ENCODE data around the gene RCAN1.

RCAN1 gene

GRCh38 chr21:34580181-34580700, 34.7 kb downstream of the RCAN1 start:
- H3K9me3 ChIP-seq (ENCODE audit: severe bottlenecking): no peaks in the 10 kb centered on the region
- no peak for DNase-seq
- no peak for TF ChIP-seq CTCF (IDR thresholded peaks at IDR 0.05; ENCODE audit: low read depth, low read length)
- no peaks in the 10 kb centered on the region for H3K36me3 ChIP-seq
- no peak overlapping the region for H3K27ac ChIP-seq
- no peak overlapping the region for H3K4me3 ChIP-seq (ENCODE audit: low read depth, low read length)
- H3K27me3 ChIP-seq (ENCODE audit: insufficient read depth, low read depth, severe bottlenecking): no peaks in the 10 kb centered on the region

- DNase-seq: no peak
- H3K27ac ChIP-seq: no peak overlapping the region
- no peak for TF ChIP-seq CTCF (IDR thresholded peaks at IDR 0.05; ENCODE audit: low read depth, low read length)
- no peaks in the 10 kb centered on the region for H3K36me3 ChIP-seq
- no peaks in the 10 kb centered on the region for H3K9me3 ChIP-seq (ENCODE audit: severe bottlenecking)
- no peaks in the 10 kb centered on the region for H3K27me3 ChIP-seq (ENCODE audit: insufficient read depth, low read depth, severe bottlenecking)
- no peak overlapping the region for H3K4me3 ChIP-seq (ENCODE audit: low read depth, low read length)
These were observed 35.5 kb downstream of the RCAN1 start for GRCh38 chr21:34579411-34579810.

- H3K27me3 ChIP-seq (ENCODE audit: insufficient read depth, low read depth, severe bottlenecking): no peaks in the 10 kb centered on the region
- TF ChIP-seq CTCF (IDR thresholded peaks at IDR 0.05; ENCODE audit: low read depth, low read length): no peak
- no peaks in the 10 kb centered on the region for H3K9me3 ChIP-seq (ENCODE audit: severe bottlenecking)
- no peak overlapping the region for H3K4me3 ChIP-seq (ENCODE audit: low read depth, low read length)
- no peak for DNase-seq
- no peaks in the 10 kb centered on the region for H3K36me3 ChIP-seq
- H3K27ac ChIP-seq: no peak overlapping the region
These were observed 38.8 kb downstream of the RCAN1 start for GRCh38 chr21:34576041-34576511.

- no peaks in the 10 kb centered on the region for H3K36me3 ChIP-seq
- no peak overlapping the region for H3K27ac ChIP-seq
- TF ChIP-seq CTCF (IDR thresholded peaks at IDR 0.05; ENCODE audit: low read depth, low read length): no peak
- no peaks in the 10 kb centered on the region for H3K27me3 ChIP-seq (ENCODE audit: insufficient read depth, low read depth, severe bottlenecking)
- no peaks in the 10 kb centered on the region for H3K9me3 ChIP-seq (ENCODE audit: severe bottlenecking)
- H3K4me3 ChIP-seq (ENCODE audit: low read depth, low read length): no peak overlapping the region
- no peak for DNase-seq
These were observed 40.0 kb downstream of the RCAN1 start for GRCh38 chr21:34574601-34575529.

- DNase-seq: no peak
- Histone ChIP-seq H3K9me3 (ENCODE audit: severe bottlenecking) (no peaks in the 10 kb centered on the region), H3K36me3 (no peaks in the 10 kb centered on the region), H3K4me3 (ENCODE audit: low read depth, low read length) (no peak overlapping the region), H3K27me3 (ENCODE audit: insufficient read depth, low read depth, severe bottlenecking) (no peaks in the 10 kb centered on the region), H3K27ac (no peak overlapping the region)
- TF ChIP-seq CTCF (IDR thresholded peaks at IDR 0.05; ENCODE audit: low read depth, low read length): no peak
These were observed 42.9 kb downstream of the RCAN1 start for GRCh38 chr21:34571994-34572393.
